HEK293 (cell line): Measurements from ENCODE around the gene VTA1.

Experiments used
- CTCF ChIA-PET: fragments of 350-600 bp; formaldehyde crosslinking; extraction: SDS; loops from one replicate; lab custom pipeline; 2021; ENCODE audit warnings: antibody characterized with exemption; lab: Yijun Ruan, JAX
- POLR2A ChIA-PET: fragments of 300-600 bp; formaldehyde crosslinking; extraction: SDS; loops from one replicate; lab custom pipeline; 2020; ENCODE audit warnings: antibody characterized with exemption, inconsistent platforms; lab: Yijun Ruan, JAX
- H3K27ac ChIP-seq: fragments of 200-500 bp; sonication (Bioruptor generic); 2 replicates; pipeline ENCODE4 v1.5.1; 2014; ENCODE audit warnings: low read depth, low read length, control low read depth, inconsistent platforms; ENCODE audit errors: extremely low read depth
- H3K36me3 ChIP-seq, 2 experiments: fragments of 200-500 bp in 1 of 2; sonication (Bioruptor generic) in 1 of 2; 1 replicate in 1 of 2; 2 replicates in 1 of 2; pipeline ENCODE4 v1.5.1; 2014 to 2017; ENCODE audit warnings: inconsistent platforms in 2 of 2, low read length in 2 of 2; ENCODE audit not compliant: control insufficient read depth in 2 of 2, insufficient read depth in 1 of 2
- H3K4me1 ChIP-seq: fragments of 200-500 bp; sonication (Bioruptor generic); 2 replicates; pipeline ENCODE4 v1.5.1; 2014; ENCODE audit warnings: mild to moderate bottlenecking, low read length, inconsistent platforms; ENCODE audit not compliant: control insufficient read depth, insufficient read depth
- H3K4me3 ChIP-seq: 2 replicates; pipeline ENCODE4 v1.5.1; 2011; ENCODE audit warnings: low read depth, mild to moderate bottlenecking, control low read depth, low read length, moderate library complexity
- H3K9me3 ChIP-seq: fragments of 200-500 bp; sonication (Bioruptor generic); 2 replicates; pipeline ENCODE4 v1.5.1; 2014; ENCODE audit warnings: low read depth, low read length, inconsistent platforms; ENCODE audit not compliant: control insufficient read depth, insufficient read depth
- GLIS2 ChIP-seq: fragments of 450-650 bp; formaldehyde crosslinking; IDR thresholded peaks from 2 replicates; pipeline ENCODE4 v1.5.1; 2016; ENCODE audit warnings: missing biosample characterization, missing genetic modification characterization
- KLF1 ChIP-seq: fragments of 450-650 bp; formaldehyde crosslinking; IDR thresholded peaks from 2 replicates; pipeline ENCODE4 v1.5.1; 2016; ENCODE audit warnings: missing biosample characterization, missing genetic modification characterization
- OVOL3 ChIP-seq: fragments of 450-650 bp; formaldehyde crosslinking; IDR thresholded peaks from 2 replicates; pipeline ENCODE4 v1.5.1; 2016; ENCODE audit warnings: missing biosample characterization, missing genetic modification characterization
- SETDB1 ChIP-seq: IDR thresholded peaks from one replicate; pipeline ENCODE4 v1.6.1; 2017; ENCODE audit warnings: mild to moderate bottlenecking, low read length, moderate library complexity, mixed read lengths; ENCODE audit not compliant: insufficient read length
- ZEB2 ChIP-seq: fragments of 450-650 bp; formaldehyde crosslinking; IDR thresholded peaks from 2 replicates; pipeline ENCODE4 v1.5.1; 2016; ENCODE audit warnings: missing biosample characterization, missing genetic modification characterization
- ZFP69B ChIP-seq: fragments of 450-650 bp; formaldehyde crosslinking; IDR thresholded peaks from 2 replicates; pipeline ENCODE4 v1.5.1; 2016; ENCODE audit warnings: missing biosample characterization, missing genetic modification characterization
- ZNF223 ChIP-seq: fragments of 450-650 bp; formaldehyde crosslinking; IDR thresholded peaks from 2 replicates; pipeline ENCODE4 v1.5.1; 2016; ENCODE audit warnings: missing biosample characterization, missing genetic modification characterization
- ZNF335 ChIP-seq: fragments of 450-650 bp; formaldehyde crosslinking; conservative IDR thresholded peaks from 2 replicates; pipeline ENCODE4 v1.5.1; 2016; ENCODE audit warnings: missing biosample characterization, missing genetic modification characterization
- ZNF48 ChIP-seq: fragments of 450-650 bp; formaldehyde crosslinking; IDR thresholded peaks from 2 replicates; pipeline ENCODE4 v1.5.1; 2016; ENCODE audit warnings: missing biosample characterization, missing genetic modification characterization
- ZNF514 ChIP-seq: fragments of 450-650 bp; formaldehyde crosslinking; IDR thresholded peaks from 2 replicates; pipeline ENCODE4 v1.5.1; 2016; ENCODE audit warnings: missing biosample characterization, missing genetic modification characterization
- ZNF555 ChIP-seq: fragments of 450-650 bp; formaldehyde crosslinking; conservative IDR thresholded peaks from 2 replicates; pipeline ENCODE4 v1.5.1; 2017; ENCODE audit warnings: missing biosample characterization, mild to moderate bottlenecking, missing genetic modification characterization, inconsistent platforms
- ZNF561 ChIP-seq: fragments of 450-650 bp; IDR thresholded peaks from 2 replicates; pipeline ENCODE4 v1.5.1; 2018; ENCODE audit warnings: missing biosample characterization, missing genetic modification characterization, borderline replicate concordance
- ZNF629 ChIP-seq: fragments of 450-650 bp; formaldehyde crosslinking; IDR thresholded peaks from 2 replicates; pipeline ENCODE4 v1.5.1; 2017; ENCODE audit warnings: missing biosample characterization, missing genetic modification characterization
- ZNF654 ChIP-seq: fragments of 450-650 bp; formaldehyde crosslinking; IDR thresholded peaks from 2 replicates; pipeline ENCODE4 v1.5.1; 2016; ENCODE audit warnings: low read depth, missing biosample characterization, missing genetic modification characterization
- TF ChIP-seq, protein P1 (sequence below): fragments of 450-650 bp; formaldehyde crosslinking; IDR thresholded peaks from 2 replicates; pipeline ENCODE4 v1.5.1; 2016; ENCODE audit warnings: missing biosample characterization, missing genetic modification characterization, borderline replicate concordance
- TF ChIP-seq, protein P2 (sequence below): fragments of 450-650 bp; formaldehyde crosslinking; IDR thresholded peaks from 2 replicates; pipeline ENCODE4 v1.5.1; 2017; ENCODE audit warnings: missing biosample characterization, missing genetic modification characterization
- TF ChIP-seq, protein P3 (sequence below): fragments of 450-650 bp; formaldehyde crosslinking; IDR thresholded peaks from 2 replicates; pipeline ENCODE4 v1.5.1; 2016; ENCODE audit warnings: missing biosample characterization, missing genetic modification characterization
- TF ChIP-seq, protein P4 (sequence below): fragments of 450-650 bp; formaldehyde crosslinking; IDR thresholded peaks from 2 replicates; pipeline ENCODE4 v1.5.1; 2016; ENCODE audit warnings: missing biosample characterization, missing genetic modification characterization, low read depth
- TF ChIP-seq, protein P5 (sequence below): fragments of 450-650 bp; formaldehyde crosslinking; IDR thresholded peaks from 2 replicates; pipeline ENCODE4 v1.5.1; 2017; ENCODE audit warnings: missing biosample characterization, missing genetic modification characterization
- TF ChIP-seq, protein P6 (sequence below): fragments of 450-650 bp; formaldehyde crosslinking; optimal IDR thresholded peaks from 2 replicates; pipeline ENCODE3; 2016; ENCODE audit warnings: missing biosample characterization, mild to moderate bottlenecking, missing genetic modification characterization

VTA1 gene

DNA sequence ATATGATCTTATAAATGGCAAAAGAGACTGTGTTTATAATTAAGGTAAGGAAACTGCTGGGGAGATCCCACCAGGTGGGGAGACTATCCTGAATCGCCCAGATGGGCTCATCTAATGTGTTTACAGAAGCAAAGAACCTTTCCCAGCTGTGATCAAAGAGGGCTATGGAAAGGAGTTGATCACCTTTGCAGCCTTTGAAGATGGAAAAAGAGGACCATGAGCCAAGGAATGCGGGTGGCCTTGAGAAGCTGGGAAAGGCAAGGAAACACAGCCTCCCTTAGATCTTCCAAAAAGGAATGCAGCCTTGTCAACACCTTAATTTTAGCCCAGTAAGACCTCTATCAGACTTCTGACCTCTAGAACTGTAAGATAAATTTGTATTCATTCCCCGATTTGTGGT is 88.2 kb downstream of the VTA1 start:
- Histone ChIP-seq H3K4me1 (no peaks in the 10 kb centered on the region), H3K27ac (no peak overlapping the region)
- CTCF ChIA-PET = interaction anchor here (0.7 kb wide), 1 partner anchor 81 kb away, joined by 3 read pairs; no protein-coding TSS in a partner anchor
- TF ChIP-seq ZNF335 (tag by site-specific recombination) (no peak), ZNF561 (no peak), ZEB2 (tag by site-specific recombination) (no peak), OVOL3 (tag by site-specific recombination) (no peak), GLIS2 (tag by site-specific recombination) (no peak), ZNF514 (no peak), ZFP69B (tag by site-specific recombination) (no peak), SETDB1 (no peak), ZNF654 (tag by site-specific recombination) (no peak), ZNF223 (no peak), ZNF629 (tag by site-specific recombination) (no peak), KLF1 (no peak), ZNF48 (tag by site-specific recombination) (no peak), ZNF555 (no peak)
- TF ChIP-seq, protein P1, sequence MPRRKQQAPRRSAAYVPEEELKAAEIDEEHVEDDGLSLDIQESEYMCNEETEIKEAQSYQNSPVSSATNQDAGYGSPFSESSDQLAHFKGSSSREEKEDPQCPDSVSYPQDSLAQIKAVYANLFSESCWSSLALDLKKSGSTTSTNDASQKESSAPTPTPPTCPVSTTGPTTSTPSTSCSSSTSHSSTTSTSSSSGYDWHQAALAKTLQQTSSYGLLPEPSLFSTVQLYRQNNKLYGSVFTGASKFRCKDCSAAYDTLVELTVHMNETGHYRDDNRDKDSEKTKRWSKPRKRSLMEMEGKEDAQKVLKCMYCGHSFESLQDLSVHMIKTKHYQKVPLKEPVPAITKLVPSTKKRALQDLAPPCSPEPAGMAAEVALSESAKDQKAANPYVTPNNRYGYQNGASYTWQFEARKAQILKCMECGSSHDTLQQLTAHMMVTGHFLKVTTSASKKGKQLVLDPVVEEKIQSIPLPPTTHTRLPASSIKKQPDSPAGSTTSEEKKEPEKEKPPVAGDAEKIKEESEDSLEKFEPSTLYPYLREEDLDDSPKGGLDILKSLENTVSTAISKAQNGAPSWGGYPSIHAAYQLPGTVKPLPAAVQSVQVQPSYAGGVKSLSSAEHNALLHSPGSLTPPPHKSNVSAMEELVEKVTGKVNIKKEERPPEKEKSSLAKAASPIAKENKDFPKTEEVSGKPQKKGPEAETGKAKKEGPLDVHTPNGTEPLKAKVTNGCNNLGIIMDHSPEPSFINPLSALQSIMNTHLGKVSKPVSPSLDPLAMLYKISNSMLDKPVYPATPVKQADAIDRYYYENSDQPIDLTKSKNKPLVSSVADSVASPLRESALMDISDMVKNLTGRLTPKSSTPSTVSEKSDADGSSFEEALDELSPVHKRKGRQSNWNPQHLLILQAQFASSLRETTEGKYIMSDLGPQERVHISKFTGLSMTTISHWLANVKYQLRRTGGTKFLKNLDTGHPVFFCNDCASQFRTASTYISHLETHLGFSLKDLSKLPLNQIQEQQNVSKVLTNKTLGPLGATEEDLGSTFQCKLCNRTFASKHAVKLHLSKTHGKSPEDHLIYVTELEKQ (tag by site-specific recombination) = no peak
- TF ChIP-seq, protein P2, sequence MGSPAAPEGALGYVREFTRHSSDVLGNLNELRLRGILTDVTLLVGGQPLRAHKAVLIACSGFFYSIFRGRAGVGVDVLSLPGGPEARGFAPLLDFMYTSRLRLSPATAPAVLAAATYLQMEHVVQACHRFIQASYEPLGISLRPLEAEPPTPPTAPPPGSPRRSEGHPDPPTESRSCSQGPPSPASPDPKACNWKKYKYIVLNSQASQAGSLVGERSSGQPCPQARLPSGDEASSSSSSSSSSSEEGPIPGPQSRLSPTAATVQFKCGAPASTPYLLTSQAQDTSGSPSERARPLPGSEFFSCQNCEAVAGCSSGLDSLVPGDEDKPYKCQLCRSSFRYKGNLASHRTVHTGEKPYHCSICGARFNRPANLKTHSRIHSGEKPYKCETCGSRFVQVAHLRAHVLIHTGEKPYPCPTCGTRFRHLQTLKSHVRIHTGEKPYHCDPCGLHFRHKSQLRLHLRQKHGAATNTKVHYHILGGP (tag by site-specific recombination) = no peak
- TF ChIP-seq, protein P3, sequence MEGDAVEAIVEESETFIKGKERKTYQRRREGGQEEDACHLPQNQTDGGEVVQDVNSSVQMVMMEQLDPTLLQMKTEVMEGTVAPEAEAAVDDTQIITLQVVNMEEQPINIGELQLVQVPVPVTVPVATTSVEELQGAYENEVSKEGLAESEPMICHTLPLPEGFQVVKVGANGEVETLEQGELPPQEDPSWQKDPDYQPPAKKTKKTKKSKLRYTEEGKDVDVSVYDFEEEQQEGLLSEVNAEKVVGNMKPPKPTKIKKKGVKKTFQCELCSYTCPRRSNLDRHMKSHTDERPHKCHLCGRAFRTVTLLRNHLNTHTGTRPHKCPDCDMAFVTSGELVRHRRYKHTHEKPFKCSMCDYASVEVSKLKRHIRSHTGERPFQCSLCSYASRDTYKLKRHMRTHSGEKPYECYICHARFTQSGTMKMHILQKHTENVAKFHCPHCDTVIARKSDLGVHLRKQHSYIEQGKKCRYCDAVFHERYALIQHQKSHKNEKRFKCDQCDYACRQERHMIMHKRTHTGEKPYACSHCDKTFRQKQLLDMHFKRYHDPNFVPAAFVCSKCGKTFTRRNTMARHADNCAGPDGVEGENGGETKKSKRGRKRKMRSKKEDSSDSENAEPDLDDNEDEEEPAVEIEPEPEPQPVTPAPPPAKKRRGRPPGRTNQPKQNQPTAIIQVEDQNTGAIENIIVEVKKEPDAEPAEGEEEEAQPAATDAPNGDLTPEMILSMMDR (tag by site-specific recombination) = no peak
- TF ChIP-seq, protein P4, sequence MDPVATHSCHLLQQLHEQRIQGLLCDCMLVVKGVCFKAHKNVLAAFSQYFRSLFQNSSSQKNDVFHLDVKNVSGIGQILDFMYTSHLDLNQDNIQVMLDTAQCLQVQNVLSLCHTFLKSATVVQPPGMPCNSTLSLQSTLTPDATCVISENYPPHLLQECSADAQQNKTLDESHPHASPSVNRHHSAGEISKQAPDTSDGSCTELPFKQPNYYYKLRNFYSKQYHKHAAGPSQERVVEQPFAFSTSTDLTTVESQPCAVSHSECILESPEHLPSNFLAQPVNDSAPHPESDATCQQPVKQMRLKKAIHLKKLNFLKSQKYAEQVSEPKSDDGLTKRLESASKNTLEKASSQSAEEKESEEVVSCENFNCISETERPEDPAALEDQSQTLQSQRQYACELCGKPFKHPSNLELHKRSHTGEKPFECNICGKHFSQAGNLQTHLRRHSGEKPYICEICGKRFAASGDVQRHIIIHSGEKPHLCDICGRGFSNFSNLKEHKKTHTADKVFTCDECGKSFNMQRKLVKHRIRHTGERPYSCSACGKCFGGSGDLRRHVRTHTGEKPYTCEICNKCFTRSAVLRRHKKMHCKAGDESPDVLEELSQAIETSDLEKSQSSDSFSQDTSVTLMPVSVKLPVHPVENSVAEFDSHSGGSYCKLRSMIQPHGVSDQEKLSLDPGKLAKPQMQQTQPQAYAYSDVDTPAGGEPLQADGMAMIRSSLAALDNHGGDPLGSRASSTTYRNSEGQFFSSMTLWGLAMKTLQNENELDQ (tag by site-specific recombination) = no peak
- TF ChIP-seq, protein P5, sequence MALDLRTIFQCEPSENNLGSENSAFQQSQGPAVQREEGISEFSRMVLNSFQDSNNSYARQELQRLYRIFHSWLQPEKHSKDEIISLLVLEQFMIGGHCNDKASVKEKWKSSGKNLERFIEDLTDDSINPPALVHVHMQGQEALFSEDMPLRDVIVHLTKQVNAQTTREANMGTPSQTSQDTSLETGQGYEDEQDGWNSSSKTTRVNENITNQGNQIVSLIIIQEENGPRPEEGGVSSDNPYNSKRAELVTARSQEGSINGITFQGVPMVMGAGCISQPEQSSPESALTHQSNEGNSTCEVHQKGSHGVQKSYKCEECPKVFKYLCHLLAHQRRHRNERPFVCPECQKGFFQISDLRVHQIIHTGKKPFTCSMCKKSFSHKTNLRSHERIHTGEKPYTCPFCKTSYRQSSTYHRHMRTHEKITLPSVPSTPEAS (tag by site-specific recombination) = no peak
- TF ChIP-seq, protein P6, sequence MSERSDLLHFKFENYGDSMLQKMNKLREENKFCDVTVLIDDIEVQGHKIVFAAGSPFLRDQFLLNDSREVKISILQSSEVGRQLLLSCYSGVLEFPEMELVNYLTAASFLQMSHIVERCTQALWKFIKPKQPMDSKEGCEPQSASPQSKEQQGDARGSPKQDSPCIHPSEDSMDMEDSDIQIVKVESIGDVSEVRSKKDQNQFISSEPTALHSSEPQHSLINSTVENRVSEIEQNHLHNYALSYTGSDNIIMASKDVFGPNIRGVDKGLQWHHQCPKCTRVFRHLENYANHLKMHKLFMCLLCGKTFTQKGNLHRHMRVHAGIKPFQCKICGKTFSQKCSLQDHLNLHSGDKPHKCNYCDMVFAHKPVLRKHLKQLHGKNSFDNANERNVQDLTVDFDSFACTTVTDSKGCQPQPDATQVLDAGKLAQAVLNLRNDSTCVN = no peak
- TF ChIP-seq, all 188 proteins: peak for 0
- H3K4me3 ChIP-seq = no peak overlapping the region
- POLR2A ChIA-PET = no interaction called here
- no peaks in the 10 kb centered on the region for H3K9me3 ChIP-seq
- no peaks in the 10 kb centered on the region for H3K36me3 ChIP-seq
